ENCODE results near the gene TLN1. TPM values are rescaled to one million over a fixed set of nuclear protein-coding genes. Genes with fewer than 3 reads are reported as not detected.

Gene TLN1
- total RNA-seq, 1 donor from 2014 or later = 245 TPM

DNA sequence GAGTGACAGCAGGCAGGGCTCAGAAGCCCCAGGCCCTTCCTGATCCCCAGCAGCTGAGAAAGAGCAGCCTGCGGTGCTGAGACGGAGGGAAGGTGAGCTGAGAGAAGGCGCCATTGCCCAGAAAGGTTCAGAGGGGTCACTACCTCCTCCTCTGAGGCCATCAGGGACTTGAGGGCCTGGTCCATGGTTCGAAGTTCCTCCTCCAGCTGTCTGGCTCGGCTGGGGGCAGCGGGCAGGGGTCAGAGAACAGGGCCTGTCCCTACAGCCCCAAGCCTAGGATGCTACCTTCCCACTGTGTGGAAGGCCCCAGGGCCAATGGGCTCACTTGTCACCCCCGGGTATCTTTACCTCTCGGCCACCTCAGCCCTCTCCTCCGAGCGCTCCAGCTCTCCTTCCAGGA is 47.1 kb downstream of the TLN1 start:
- TF ChIP-seq, protein P1, sequence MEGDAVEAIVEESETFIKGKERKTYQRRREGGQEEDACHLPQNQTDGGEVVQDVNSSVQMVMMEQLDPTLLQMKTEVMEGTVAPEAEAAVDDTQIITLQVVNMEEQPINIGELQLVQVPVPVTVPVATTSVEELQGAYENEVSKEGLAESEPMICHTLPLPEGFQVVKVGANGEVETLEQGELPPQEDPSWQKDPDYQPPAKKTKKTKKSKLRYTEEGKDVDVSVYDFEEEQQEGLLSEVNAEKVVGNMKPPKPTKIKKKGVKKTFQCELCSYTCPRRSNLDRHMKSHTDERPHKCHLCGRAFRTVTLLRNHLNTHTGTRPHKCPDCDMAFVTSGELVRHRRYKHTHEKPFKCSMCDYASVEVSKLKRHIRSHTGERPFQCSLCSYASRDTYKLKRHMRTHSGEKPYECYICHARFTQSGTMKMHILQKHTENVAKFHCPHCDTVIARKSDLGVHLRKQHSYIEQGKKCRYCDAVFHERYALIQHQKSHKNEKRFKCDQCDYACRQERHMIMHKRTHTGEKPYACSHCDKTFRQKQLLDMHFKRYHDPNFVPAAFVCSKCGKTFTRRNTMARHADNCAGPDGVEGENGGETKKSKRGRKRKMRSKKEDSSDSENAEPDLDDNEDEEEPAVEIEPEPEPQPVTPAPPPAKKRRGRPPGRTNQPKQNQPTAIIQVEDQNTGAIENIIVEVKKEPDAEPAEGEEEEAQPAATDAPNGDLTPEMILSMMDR (IDR thresholded peaks at IDR 0.05; ENCODE audit: insufficient read depth, low read length, poor library complexity, severe bottlenecking) = no peak
- H3K4me3 ChIP-seq (ENCODE audit: low read depth, low read length) = no peak overlapping the region
- no peaks in the 10 kb centered on the region for H3K27me3 ChIP-seq (ENCODE audit: control insufficient read depth, insufficient read depth, low read length)
- peaks cover 2% of the 10 kb centered on the region for H3K36me3 ChIP-seq (ENCODE audit: control insufficient read depth, insufficient read depth, low read length)
- DNase-seq (ENCODE audit: low read depth) = no peak

DNA sequence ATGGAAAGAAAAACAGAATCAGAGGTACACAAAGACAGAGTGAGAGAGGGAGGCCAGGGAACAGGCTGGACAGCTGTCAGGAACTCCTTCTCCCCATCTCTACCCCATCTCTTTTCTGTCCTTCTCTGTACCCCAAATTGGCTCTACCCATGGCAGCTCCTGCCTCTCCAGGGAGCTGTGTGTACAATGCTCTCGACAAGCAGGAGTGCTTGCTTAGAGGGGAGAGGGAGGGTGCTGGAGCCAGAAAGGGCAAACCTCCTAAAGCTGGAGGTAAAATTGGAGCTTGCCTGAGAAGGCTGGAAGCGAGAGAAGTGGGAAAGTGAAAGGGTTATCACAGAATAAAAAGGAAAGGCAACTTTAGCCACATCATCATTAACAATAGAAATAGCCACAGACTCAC is 48.7 kb downstream of the TLN1 start:
- DNase-seq (ENCODE audit: low read depth) = no peak
- peaks cover 2% of the 10 kb centered on the region for H3K36me3 ChIP-seq (ENCODE audit: control insufficient read depth, insufficient read depth, low read length)

DNA sequence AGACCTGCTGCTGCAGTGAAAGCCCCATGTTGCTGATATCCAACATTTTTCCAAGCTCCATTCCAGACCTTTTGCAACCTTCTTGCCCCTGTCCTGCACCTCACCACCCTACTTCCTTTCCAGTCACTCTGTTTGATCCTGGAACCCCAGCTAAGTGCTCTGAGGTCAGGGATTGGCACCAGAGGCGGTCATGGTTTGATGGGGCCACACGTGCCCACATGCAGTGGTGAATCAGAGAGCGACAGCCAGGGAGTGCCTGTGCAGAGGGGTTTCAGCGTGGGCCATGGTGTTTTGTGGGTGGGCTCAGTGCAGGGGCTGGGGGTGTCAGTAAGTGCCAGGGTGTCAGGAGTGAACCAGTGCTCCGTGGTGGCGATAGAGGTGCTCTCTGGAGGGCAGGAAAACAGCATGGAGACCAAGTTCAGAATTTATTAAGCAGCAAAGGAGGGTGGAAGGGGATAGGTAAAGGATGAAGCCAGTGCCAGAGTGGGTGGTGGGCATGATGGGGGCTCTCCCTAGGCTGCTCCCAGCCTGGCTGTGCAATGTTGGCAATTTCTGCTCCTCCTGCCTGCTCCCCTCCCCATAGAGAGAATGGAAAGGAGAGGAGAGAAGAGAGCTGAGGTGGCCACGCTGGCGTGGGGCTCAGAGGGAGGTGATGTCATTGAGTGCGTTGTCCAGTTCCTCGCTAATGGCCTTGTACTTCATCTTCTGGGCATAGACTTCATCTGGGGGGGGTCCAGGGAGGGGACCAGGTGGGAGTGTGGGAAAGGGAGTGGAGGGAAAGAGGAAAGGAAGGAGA is 49.3 kb downstream of the TLN1 start:
- DNase-seq (ENCODE audit: low read depth) = no peak
- Histone ChIP-seq H3K36me3 (ENCODE audit: control insufficient read depth, insufficient read depth, low read length) (peaks cover 2% of the 10 kb centered on the region), H3K4me3 (ENCODE audit: low read depth, low read length) (no peak overlapping the region), H3K27me3 (ENCODE audit: control insufficient read depth, insufficient read depth, low read length) (no peaks in the 10 kb centered on the region)
- TF ChIP-seq, protein P1 (IDR thresholded peaks at IDR 0.05; ENCODE audit: insufficient read depth, low read length, poor library complexity, severe bottlenecking) = no peak

More for the DNA sequence above, 48.7 kb downstream of the TLN1 start:
- TF ChIP-seq, protein P1 (IDR thresholded peaks at IDR 0.05; ENCODE audit: insufficient read depth, low read length, poor library complexity, severe bottlenecking) = no peak
- Histone ChIP-seq H3K27me3 (ENCODE audit: control insufficient read depth, insufficient read depth, low read length) (no peaks in the 10 kb centered on the region), H3K4me3 (ENCODE audit: low read depth, low read length) (no peak overlapping the region)

DNA sequence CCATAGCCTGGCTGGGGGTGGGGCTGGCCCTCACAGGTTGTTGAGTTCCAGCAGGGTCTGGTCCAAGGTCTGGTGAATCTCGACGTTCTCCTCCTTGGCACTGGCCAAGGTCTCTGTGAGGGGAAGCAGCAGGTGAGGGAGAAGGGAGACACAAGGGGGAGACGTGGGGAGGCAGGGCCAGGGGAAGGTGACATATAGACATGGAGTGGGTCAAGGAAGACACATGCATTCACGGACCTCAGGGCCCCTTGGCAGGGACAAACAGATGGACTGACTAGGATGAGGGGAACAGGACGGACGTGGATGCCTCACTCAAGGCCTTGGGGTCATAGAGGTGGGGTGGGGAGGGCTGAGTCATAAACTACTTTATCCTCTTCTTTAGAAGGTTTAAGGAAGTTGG is 49.9 kb downstream of the TLN1 start:
- TF ChIP-seq, protein P1 (IDR thresholded peaks at IDR 0.05; ENCODE audit: insufficient read depth, low read length, poor library complexity, severe bottlenecking) = no peak
- H3K36me3 ChIP-seq (ENCODE audit: control insufficient read depth, insufficient read depth, low read length) = peaks cover 2% of the 10 kb centered on the region
- no peak overlapping the region for H3K4me3 ChIP-seq (ENCODE audit: low read depth, low read length)
- no peak for DNase-seq (ENCODE audit: low read depth)
- H3K27me3 ChIP-seq (ENCODE audit: control insufficient read depth, insufficient read depth, low read length) = no peaks in the 10 kb centered on the region

DNA sequence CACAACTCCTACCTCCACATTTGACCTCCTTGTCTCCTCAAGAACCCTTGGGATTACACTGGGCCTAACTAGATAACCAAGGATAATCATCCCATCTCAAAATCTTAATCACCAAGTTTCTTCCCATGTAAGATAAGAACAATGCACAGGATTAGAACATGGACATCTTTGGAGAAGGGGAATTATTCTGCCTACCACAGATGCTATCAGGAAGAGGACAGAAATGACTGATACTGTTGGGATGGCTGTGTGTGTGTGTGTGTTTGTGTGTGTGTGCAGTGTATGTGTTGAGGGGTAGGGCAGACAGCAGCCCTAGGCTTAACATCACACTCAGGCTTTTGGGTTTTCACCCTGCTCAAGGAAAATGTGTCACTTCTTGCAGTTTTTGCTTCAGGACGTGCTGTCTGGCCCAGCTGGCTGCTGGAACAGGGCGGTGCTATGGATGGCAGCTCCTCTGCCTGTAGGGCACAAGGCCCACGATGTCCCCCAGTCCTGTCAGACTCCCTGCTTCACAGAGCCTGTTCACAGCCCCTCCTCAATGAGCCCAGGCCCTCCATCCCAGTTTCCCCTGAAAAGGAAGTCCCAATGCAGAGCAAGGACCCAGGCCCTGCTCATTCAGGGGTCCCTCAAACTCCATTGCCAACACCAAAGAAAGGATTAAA is 50.5 kb downstream of the TLN1 start:
- TF ChIP-seq, protein P1 (IDR thresholded peaks at IDR 0.05; ENCODE audit: insufficient read depth, low read length, poor library complexity, severe bottlenecking) = no peak
- DNase-seq (ENCODE audit: low read depth) = no peak
- Histone ChIP-seq H3K27me3 (ENCODE audit: control insufficient read depth, insufficient read depth, low read length) (no peaks in the 10 kb centered on the region), H3K4me3 (ENCODE audit: low read depth, low read length) (no peak overlapping the region), H3K36me3 (ENCODE audit: control insufficient read depth, insufficient read depth, low read length) (peaks cover 2% of the 10 kb centered on the region)
